ENCODE data around the gene FABP2.
"Not testable (repeated sequence)": the region's sequence is repeated elsewhere in the genome, so short reads cannot be mapped to it uniquely, and the experiment has no call there.

Gene FABP2

GRCh38 chr4:119290598-119290997 is 31.3 kb downstream of the FABP2 start:
- Histone ChIP-seq H3K27ac (ENCODE audit: low read length) (no peak overlapping the region), H3K27me3 (ENCODE audit: control insufficient read depth in 1 of 2, insufficient read depth in 2 of 2, low read length in 2 of 2) (no peaks in the 10 kb centered on the region), H3K4me3 (ENCODE audit: low read length in 2 of 2) (no peak overlapping the region), H3K9me3 (ENCODE audit: control insufficient read depth in 2 of 2, low read length in 2 of 2) (no peaks in the 10 kb centered on the region), H3K4me1 (ENCODE audit: control insufficient read depth, insufficient read depth, low read length) (no peaks in the 10 kb centered on the region), H3K9ac (ENCODE audit: low read length in 2 of 2) (no peak overlapping the region), H3K36me3 (ENCODE audit: control insufficient read depth in 2 of 2, insufficient read depth in 2 of 2, low read length in 2 of 2) (peaks cover 3 to 7% of the 10 kb centered on the region in 2 donors)

DNA sequence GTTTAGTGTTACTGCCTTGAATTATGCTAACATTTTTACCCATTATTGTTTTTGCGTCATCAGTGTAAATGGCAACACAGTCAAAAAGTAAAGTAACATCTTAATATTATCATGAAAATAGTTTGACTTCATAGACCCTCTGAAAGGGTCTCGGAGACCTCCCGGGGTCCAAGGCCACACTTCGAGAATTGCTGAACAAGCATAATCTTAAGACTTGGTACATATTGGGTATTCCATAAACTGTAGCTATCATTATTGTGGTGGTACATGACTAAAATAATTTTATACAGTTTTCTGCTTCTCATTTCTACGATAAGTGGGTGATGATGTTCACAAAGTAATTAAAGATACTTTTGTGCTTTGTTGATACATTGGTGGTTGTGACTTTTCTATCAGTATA is 32.6 kb downstream of the FABP2 start:
- Histone ChIP-seq H3K4me1 (ENCODE audit: control insufficient read depth, insufficient read depth, low read length) (no peaks in the 10 kb centered on the region), H3K36me3 (ENCODE audit: control insufficient read depth in 2 of 2, insufficient read depth in 2 of 2, low read length in 2 of 2) (peaks cover 3 to 7% of the 10 kb centered on the region in 2 donors), H3K9me3 (ENCODE audit: control insufficient read depth in 2 of 2, low read length in 2 of 2) (no peaks in the 10 kb centered on the region), H3K4me3 (ENCODE audit: low read length in 2 of 2) (no peak overlapping the region), H3K9ac (ENCODE audit: low read length in 2 of 2) (no peak overlapping the region), H3K27me3 (ENCODE audit: control insufficient read depth in 1 of 2, insufficient read depth in 2 of 2, low read length in 2 of 2) (no peaks in the 10 kb centered on the region), H3K27ac (ENCODE audit: low read length) (no peak overlapping the region)

- no peak overlapping the region for H3K9ac ChIP-seq (ENCODE audit: low read length in 2 of 2)
- H3K27me3 ChIP-seq (ENCODE audit: control insufficient read depth in 1 of 2, insufficient read depth in 2 of 2, low read length in 2 of 2): no peaks in the 10 kb centered on the region
- H3K36me3 ChIP-seq (ENCODE audit: control insufficient read depth in 2 of 2, insufficient read depth in 2 of 2, low read length in 2 of 2): no peaks in the 10 kb centered on the region
- no peaks in the 10 kb centered on the region for H3K9me3 ChIP-seq (ENCODE audit: control insufficient read depth in 2 of 2, low read length in 2 of 2)
- no peaks in the 10 kb centered on the region for H3K4me1 ChIP-seq (ENCODE audit: control insufficient read depth, insufficient read depth, low read length)
- no peak overlapping the region for H3K4me3 ChIP-seq (ENCODE audit: low read length in 2 of 2)
- no peak overlapping the region for H3K27ac ChIP-seq (ENCODE audit: low read length)
These were observed 35.4 kb downstream of the FABP2 start for GRCh38 chr4:119286377-119287002.

DNA sequence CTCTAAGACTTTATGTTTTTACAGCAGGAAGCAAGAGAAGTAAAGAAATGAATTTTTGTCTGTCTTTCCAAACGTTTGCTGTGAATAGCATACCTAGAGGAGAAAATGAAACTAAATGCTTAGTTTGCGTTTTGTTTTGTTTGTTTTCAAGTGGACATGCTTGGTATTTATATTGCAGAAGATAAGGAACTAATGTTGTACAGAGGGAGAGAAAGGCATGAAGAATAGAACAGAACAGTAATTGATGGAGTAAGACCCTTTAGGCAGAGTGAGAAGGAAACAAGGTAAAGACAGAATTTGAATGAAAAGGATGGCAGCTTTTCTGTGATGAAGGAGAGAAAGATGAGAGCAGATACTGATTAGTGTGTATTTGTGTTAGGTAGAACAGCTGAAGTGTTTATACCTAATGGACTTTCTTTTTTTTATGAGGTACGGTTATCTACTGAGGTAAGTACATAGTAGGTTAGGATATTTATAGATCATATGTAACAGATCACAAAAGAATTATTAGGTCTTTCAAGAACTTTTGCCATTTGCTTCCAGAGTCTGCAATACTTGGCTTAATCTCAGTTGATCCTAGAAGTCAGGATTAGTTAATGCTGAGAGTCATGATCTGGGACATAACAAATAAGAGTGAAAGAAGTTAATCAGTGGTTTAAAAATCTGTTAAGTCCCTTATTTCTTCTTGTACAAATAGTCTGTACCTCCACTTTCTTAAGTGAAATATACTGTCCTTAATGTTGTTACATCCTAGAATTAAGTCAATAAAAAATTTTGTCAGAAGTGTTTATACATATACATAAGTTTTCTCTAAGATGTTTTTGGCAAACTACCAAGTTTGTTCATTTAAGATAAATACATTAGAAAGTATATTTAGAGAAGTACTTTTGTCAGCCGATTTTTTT is 36.8 kb downstream of the FABP2 start:
- H3K9me3 ChIP-seq (ENCODE audit: control insufficient read depth in 2 of 2, low read length in 2 of 2): no peaks in the 10 kb centered on the region
- H3K4me3 ChIP-seq (ENCODE audit: low read length in 2 of 2): peak overlapping the region; percentile 35 to 38
- no peak overlapping the region for H3K27ac ChIP-seq (ENCODE audit: low read length)
- H3K36me3 ChIP-seq (ENCODE audit: control insufficient read depth in 2 of 2, insufficient read depth in 2 of 2, low read length in 2 of 2): peaks cover 2% of the 10 kb centered on the region in 2 donors
- peak overlapping the region in 1 of 2 donors; percentile 21 for H3K9ac ChIP-seq (ENCODE audit: low read length in 2 of 2)
- H3K27me3 ChIP-seq (ENCODE audit: control insufficient read depth in 1 of 2, insufficient read depth in 2 of 2, low read length in 2 of 2): no peaks in the 10 kb centered on the region
- no peaks in the 10 kb centered on the region for H3K4me1 ChIP-seq (ENCODE audit: control insufficient read depth, insufficient read depth, low read length)

- H3K9me3 ChIP-seq (ENCODE audit: control insufficient read depth in 2 of 2, low read length in 2 of 2): no peaks in the 10 kb centered on the region
- no peak overlapping the region for H3K4me3 ChIP-seq (ENCODE audit: low read length in 2 of 2)
- no peaks in the 10 kb centered on the region for H3K27me3 ChIP-seq (ENCODE audit: control insufficient read depth in 1 of 2, insufficient read depth in 2 of 2, low read length in 2 of 2)
- H3K27ac ChIP-seq (ENCODE audit: low read length): no peak overlapping the region
- peaks cover 2% of the 10 kb centered on the region in 2 donors for H3K36me3 ChIP-seq (ENCODE audit: control insufficient read depth in 2 of 2, insufficient read depth in 2 of 2, low read length in 2 of 2)
- no peak overlapping the region for H3K9ac ChIP-seq (ENCODE audit: low read length in 2 of 2)
- no peaks in the 10 kb centered on the region for H3K4me1 ChIP-seq (ENCODE audit: control insufficient read depth, insufficient read depth, low read length)
These were observed 40.5 kb downstream of the FABP2 start for GRCh38 chr4:119281393-119281792.

- not testable (repeated sequence) for H3K36me3 ChIP-seq (ENCODE audit: control insufficient read depth in 2 of 2, insufficient read depth in 2 of 2, low read length in 2 of 2); H3K27me3 ChIP-seq (ENCODE audit: control insufficient read depth in 1 of 2, insufficient read depth in 2 of 2, low read length in 2 of 2); H3K9ac ChIP-seq (ENCODE audit: low read length in 2 of 2); H3K9me3 ChIP-seq (ENCODE audit: control insufficient read depth in 2 of 2, low read length in 2 of 2); H3K27ac ChIP-seq (ENCODE audit: low read length); H3K4me1 ChIP-seq (ENCODE audit: control insufficient read depth, insufficient read depth, low read length); H3K4me3 ChIP-seq (ENCODE audit: low read length in 2 of 2)
These were observed 42.0 kb downstream of the FABP2 start for GRCh38 chr4:119279945-119280344.

GRCh38 chr4:119279541-119279940 is 42.4 kb downstream of the FABP2 start:
- H3K9me3 ChIP-seq (ENCODE audit: control insufficient read depth in 2 of 2, low read length in 2 of 2); H3K27me3 ChIP-seq (ENCODE audit: control insufficient read depth in 1 of 2, insufficient read depth in 2 of 2, low read length in 2 of 2): not testable (repeated sequence)

GRCh38 chr4:119271361-119272085 is 50.4 kb downstream of the FABP2 start:
- no peak overlapping the region for H3K9ac ChIP-seq (ENCODE audit: low read length in 2 of 2)
- H3K9me3 ChIP-seq (ENCODE audit: control insufficient read depth in 2 of 2, low read length in 2 of 2): no peaks in the 10 kb centered on the region
- H3K36me3 ChIP-seq (ENCODE audit: control insufficient read depth in 2 of 2, insufficient read depth in 2 of 2, low read length in 2 of 2): peaks cover 8 to 19% of the 10 kb centered on the region in 2 donors
- H3K27me3 ChIP-seq (ENCODE audit: control insufficient read depth in 1 of 2, insufficient read depth in 2 of 2, low read length in 2 of 2): no peaks in the 10 kb centered on the region
- H3K4me3 ChIP-seq (ENCODE audit: low read length in 2 of 2): no peak overlapping the region
- H3K4me1 ChIP-seq (ENCODE audit: control insufficient read depth, insufficient read depth, low read length): no peaks in the 10 kb centered on the region
- H3K27ac ChIP-seq (ENCODE audit: low read length): no peak overlapping the region

More at GRCh38 chr4:119279541-119279940, 42.4 kb downstream of the FABP2 start:
- H3K4me1 ChIP-seq (ENCODE audit: control insufficient read depth, insufficient read depth, low read length); H3K36me3 ChIP-seq (ENCODE audit: control insufficient read depth in 2 of 2, insufficient read depth in 2 of 2, low read length in 2 of 2); H3K4me3 ChIP-seq (ENCODE audit: low read length in 2 of 2); H3K27ac ChIP-seq (ENCODE audit: low read length); H3K9ac ChIP-seq (ENCODE audit: low read length in 2 of 2): not testable (repeated sequence)

DNA sequence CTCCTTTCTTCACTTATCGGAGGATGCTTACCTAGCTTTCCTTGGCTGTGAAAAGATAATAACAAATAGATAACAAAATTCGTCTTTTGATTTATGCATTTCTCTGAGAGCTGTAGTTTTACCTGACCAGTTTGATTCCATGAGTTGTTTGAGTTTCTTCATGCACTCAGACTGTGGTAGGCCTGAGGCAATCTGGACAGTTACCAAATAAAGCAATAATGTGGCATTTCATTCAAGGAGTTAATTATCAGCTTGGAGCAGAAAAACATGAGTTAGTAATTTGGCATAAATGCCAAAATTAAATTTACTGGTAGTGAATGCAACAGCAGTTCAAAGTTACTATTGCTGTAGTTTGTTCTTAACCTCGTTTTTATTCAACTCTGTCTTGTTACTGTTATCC is 53.5 kb downstream of the FABP2 start:
- Histone ChIP-seq H3K27ac (ENCODE audit: low read length) (no peak overlapping the region), H3K9ac (ENCODE audit: low read length in 2 of 2) (no peak overlapping the region), H3K4me1 (ENCODE audit: control insufficient read depth, insufficient read depth, low read length) (no peaks in the 10 kb centered on the region), H3K9me3 (ENCODE audit: control insufficient read depth in 2 of 2, low read length in 2 of 2) (no peaks in the 10 kb centered on the region), H3K27me3 (ENCODE audit: control insufficient read depth in 1 of 2, insufficient read depth in 2 of 2, low read length in 2 of 2) (no peaks in the 10 kb centered on the region), H3K4me3 (ENCODE audit: low read length in 2 of 2) (no peak overlapping the region), H3K36me3 (ENCODE audit: control insufficient read depth in 2 of 2, insufficient read depth in 2 of 2, low read length in 2 of 2) (peaks cover 11 to 23% of the 10 kb centered on the region in 2 donors)
